Measurements from ENCODE around the gene SEMA4G. TPM values are rescaled to one million over a fixed set of nuclear protein-coding genes. Genes with fewer than 3 reads are reported as not detected.

Gene SEMA4G
- total RNA-seq, 1 donor, result under 0.01 TPM

DNA sequence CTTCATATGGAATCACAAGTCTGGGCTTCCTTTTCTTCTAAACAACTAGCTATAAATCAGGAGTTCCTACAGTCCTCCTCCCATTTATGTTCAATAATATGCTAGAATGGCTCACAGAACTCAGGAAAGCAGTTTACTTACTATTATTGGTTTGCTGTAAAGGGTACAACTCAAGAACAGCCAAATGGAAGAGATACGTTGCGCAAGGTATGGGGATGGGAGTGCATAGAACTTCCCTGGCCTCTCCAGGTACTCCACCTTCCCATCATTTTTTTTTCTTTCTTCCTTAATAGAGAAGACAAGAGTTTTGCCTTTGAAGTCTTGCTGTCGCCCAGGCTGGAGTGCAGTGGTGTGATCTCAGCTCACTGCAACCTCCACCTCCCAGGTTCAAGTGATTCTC is 27.1 kb upstream of the SEMA4G start:
- Histone ChIP-seq H3K36me3 (ENCODE audit: insufficient read depth, low read length) (peaks cover 76% of the 10 kb centered on the region), H3K9me3 (ENCODE audit: low read depth, low read length) (no peaks in the 10 kb centered on the region)

DNA sequence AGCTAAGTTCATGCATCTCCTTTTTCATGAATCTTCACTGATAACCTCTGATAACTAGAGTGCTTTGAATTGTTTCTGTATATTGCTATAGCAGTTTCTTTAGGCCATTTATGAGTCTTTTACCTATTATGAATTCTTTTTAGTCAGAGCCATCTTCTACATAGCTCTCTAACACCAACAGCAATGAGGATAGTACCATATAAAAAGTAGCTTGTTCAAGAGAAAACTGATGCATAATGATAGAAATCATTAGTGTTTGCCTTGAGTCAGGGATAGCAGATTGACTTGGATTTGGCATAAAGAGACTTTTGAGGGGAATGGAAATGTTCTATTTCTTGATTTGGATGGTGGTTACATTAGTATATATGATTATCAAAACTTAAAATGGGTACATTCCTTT is 25.8 kb upstream of the SEMA4G start:
- Histone ChIP-seq H3K27me3 (ENCODE audit: insufficient read depth, low read length) (no peaks in the 10 kb centered on the region), H3K4me1 (ENCODE audit: insufficient read depth, low read length) (no peaks in the 10 kb centered on the region), H3K4me2 (ENCODE audit: insufficient read depth, low read length) (no peak overlapping the region), H3K36me3 (ENCODE audit: insufficient read depth, low read length) (peaks cover 76% of the 10 kb centered on the region), H4K20me1 (ENCODE audit: insufficient read depth, low read length) (no peaks in the 10 kb centered on the region), H3K4me3 (ENCODE audit: insufficient read depth, low read length) (no peak overlapping the region), H3K27ac (ENCODE audit: low read depth, low read length) (no peak overlapping the region), H2AFZ (ENCODE audit: low read length) (no peak overlapping the region), H3K79me2 (ENCODE audit: insufficient read depth, low read length) (no peaks in the 10 kb centered on the region), H3K9me3 (ENCODE audit: low read depth, low read length) (no peaks in the 10 kb centered on the region)
- TF ChIP-seq, protein P1, sequence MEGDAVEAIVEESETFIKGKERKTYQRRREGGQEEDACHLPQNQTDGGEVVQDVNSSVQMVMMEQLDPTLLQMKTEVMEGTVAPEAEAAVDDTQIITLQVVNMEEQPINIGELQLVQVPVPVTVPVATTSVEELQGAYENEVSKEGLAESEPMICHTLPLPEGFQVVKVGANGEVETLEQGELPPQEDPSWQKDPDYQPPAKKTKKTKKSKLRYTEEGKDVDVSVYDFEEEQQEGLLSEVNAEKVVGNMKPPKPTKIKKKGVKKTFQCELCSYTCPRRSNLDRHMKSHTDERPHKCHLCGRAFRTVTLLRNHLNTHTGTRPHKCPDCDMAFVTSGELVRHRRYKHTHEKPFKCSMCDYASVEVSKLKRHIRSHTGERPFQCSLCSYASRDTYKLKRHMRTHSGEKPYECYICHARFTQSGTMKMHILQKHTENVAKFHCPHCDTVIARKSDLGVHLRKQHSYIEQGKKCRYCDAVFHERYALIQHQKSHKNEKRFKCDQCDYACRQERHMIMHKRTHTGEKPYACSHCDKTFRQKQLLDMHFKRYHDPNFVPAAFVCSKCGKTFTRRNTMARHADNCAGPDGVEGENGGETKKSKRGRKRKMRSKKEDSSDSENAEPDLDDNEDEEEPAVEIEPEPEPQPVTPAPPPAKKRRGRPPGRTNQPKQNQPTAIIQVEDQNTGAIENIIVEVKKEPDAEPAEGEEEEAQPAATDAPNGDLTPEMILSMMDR (IDR thresholded peaks at IDR 0.05; ENCODE audit: extremely low read depth, low read depth, low read length), result no peak
- no peak for DNase-seq (ENCODE audit: insufficient read length, low spot score, missing footprints)

More for the DNA sequence above, 27.1 kb upstream of the SEMA4G start:
- H3K4me2 ChIP-seq (ENCODE audit: insufficient read depth, low read length), result no peak overlapping the region
- H3K27ac ChIP-seq (ENCODE audit: low read depth, low read length), result no peak overlapping the region
- H3K27me3 ChIP-seq (ENCODE audit: insufficient read depth, low read length), result no peaks in the 10 kb centered on the region
- H3K4me1 ChIP-seq (ENCODE audit: insufficient read depth, low read length), result no peaks in the 10 kb centered on the region
- H4K20me1 ChIP-seq (ENCODE audit: insufficient read depth, low read length), result no peaks in the 10 kb centered on the region
- TF ChIP-seq, protein P1 (IDR thresholded peaks at IDR 0.05; ENCODE audit: extremely low read depth, low read depth, low read length), result no peak
- H2AFZ ChIP-seq (ENCODE audit: low read length), result no peak overlapping the region
- no peak for DNase-seq (ENCODE audit: insufficient read length, low spot score, missing footprints)
- no peaks in the 10 kb centered on the region for H3K79me2 ChIP-seq (ENCODE audit: insufficient read depth, low read length)
- H3K4me3 ChIP-seq (ENCODE audit: insufficient read depth, low read length), result no peak overlapping the region

DNA sequence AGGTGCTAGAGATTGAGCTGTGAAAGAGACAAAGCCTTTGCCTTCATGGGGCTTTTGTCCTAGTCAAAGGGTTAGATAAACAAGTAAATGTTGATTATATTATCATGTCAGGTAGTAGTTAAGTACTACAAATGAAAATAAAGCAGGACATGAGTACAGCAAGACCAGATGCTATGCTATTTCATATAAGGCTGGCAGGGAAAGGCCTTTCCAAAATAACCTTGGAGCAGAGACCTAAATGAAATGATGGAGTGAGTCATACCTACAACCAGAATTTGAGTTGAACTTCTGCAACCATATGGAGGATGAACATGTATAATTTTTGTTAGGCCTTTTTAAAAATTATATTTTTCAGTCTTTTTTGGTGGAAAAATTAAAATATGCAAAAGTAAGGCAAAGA is 23.6 kb upstream of the SEMA4G start:
- TF ChIP-seq, protein P1 (IDR thresholded peaks at IDR 0.05; ENCODE audit: extremely low read depth, low read depth, low read length), result no peak
- Histone ChIP-seq H3K27me3 (ENCODE audit: insufficient read depth, low read length) (no peaks in the 10 kb centered on the region), H2AFZ (ENCODE audit: low read length) (no peak overlapping the region), H3K4me2 (ENCODE audit: insufficient read depth, low read length) (no peak overlapping the region), H3K27ac (ENCODE audit: low read depth, low read length) (no peak overlapping the region), H3K9me3 (ENCODE audit: low read depth, low read length) (no peaks in the 10 kb centered on the region), H3K36me3 (ENCODE audit: insufficient read depth, low read length) (peaks cover 80% of the 10 kb centered on the region), H3K4me3 (ENCODE audit: insufficient read depth, low read length) (no peak overlapping the region), H4K20me1 (ENCODE audit: insufficient read depth, low read length) (no peaks in the 10 kb centered on the region), H3K4me1 (ENCODE audit: insufficient read depth, low read length) (no peaks in the 10 kb centered on the region), H3K79me2 (ENCODE audit: insufficient read depth, low read length) (no peaks in the 10 kb centered on the region)
- DNase-seq (ENCODE audit: insufficient read length, low spot score, missing footprints), result peak; percentile 6

DNA sequence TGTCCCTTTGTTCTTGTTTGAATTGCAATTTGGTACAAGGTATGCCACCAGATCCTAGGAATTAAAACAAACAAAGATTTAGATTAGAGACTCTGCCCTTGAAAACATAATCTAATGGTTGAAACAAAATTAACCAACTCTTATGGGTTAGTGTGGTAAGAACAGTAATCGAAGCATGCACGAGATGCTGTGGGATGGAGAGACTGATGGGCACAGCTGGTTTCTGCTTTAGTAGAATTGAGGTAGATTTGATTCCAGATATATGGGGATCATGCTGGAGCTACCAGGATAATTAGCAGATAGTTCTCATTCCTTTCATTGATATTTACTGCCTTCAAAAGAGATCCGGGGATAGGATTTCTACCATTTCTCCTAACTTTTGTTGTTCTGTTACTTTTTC is 20.4 kb upstream of the SEMA4G start:
- DNase-seq (ENCODE audit: insufficient read length, low spot score, missing footprints), result no peak
- no peaks in the 10 kb centered on the region for H3K4me1 ChIP-seq (ENCODE audit: insufficient read depth, low read length)
- H3K79me2 ChIP-seq (ENCODE audit: insufficient read depth, low read length), result no peaks in the 10 kb centered on the region
- H2AFZ ChIP-seq (ENCODE audit: low read length), result no peak overlapping the region
- no peaks in the 10 kb centered on the region for H3K27me3 ChIP-seq (ENCODE audit: insufficient read depth, low read length)
- H3K36me3 ChIP-seq (ENCODE audit: insufficient read depth, low read length), result peaks cover 71% of the 10 kb centered on the region
- H4K20me1 ChIP-seq (ENCODE audit: insufficient read depth, low read length), result no peaks in the 10 kb centered on the region
- no peak overlapping the region for H3K4me3 ChIP-seq (ENCODE audit: insufficient read depth, low read length)
- H3K27ac ChIP-seq (ENCODE audit: low read depth, low read length), result no peak overlapping the region
- H3K4me2 ChIP-seq (ENCODE audit: insufficient read depth, low read length), result no peak overlapping the region
- TF ChIP-seq, protein P1 (IDR thresholded peaks at IDR 0.05; ENCODE audit: extremely low read depth, low read depth, low read length), result no peak
- H3K9me3 ChIP-seq (ENCODE audit: low read depth, low read length), result no peaks in the 10 kb centered on the region
